Spleen (tissue), 7 donors: ENCODE results near the gene CLASRP.
A peak's percentile ranks its signal among the peaks of the same experiment; 100 is the strongest.

Experiments used
- POLR2A ChIP-seq, 3 donors: fragments of 450-650 bp; IDR thresholded peaks; one replicate each; pipeline ENCODE4 v1.5.1; 2017; ENCODE audit warnings: antibody characterized with exemption in 3 of 3, mild to moderate bottlenecking in 1 of 3
- POLR2AphosphoS5 ChIP-seq, 3 donors: sonication (generic); formaldehyde crosslinking; IDR thresholded peaks; one replicate each; pipeline ENCODE4 v1.5.1; 2017; ENCODE audit warnings: antibody characterized with exemption in 3 of 3
- TF ChIP-seq, protein P1 (sequence below), 11 experiments: fragments of 200-600 bp in 7 of 11; fragments of 450-650 bp in 4 of 11; sonication (generic) in 4 of 11; IDR thresholded peaks in 8 of 11; conservative IDR thresholded peaks in 3 of 11; 1 replicate in 7 of 11; 2 replicates in 4 of 11; pipeline versions ENCODE4 v1.4.0 to v1.8.0; 2016 to 2021; ENCODE audit warnings: antibody characterized with exemption in 11 of 11, inconsistent platforms in 4 of 11, mild to moderate bottlenecking in 1 of 11
- donor health status: DM: no; HTN: no; CAD: no; lungs with moderate emphysema.
- donor health status: DM: no; HTN: no; CAD: no.
- donor health status: DM: no; HTN: no; CAD: no.

- TF ChIP-seq, protein P1, sequence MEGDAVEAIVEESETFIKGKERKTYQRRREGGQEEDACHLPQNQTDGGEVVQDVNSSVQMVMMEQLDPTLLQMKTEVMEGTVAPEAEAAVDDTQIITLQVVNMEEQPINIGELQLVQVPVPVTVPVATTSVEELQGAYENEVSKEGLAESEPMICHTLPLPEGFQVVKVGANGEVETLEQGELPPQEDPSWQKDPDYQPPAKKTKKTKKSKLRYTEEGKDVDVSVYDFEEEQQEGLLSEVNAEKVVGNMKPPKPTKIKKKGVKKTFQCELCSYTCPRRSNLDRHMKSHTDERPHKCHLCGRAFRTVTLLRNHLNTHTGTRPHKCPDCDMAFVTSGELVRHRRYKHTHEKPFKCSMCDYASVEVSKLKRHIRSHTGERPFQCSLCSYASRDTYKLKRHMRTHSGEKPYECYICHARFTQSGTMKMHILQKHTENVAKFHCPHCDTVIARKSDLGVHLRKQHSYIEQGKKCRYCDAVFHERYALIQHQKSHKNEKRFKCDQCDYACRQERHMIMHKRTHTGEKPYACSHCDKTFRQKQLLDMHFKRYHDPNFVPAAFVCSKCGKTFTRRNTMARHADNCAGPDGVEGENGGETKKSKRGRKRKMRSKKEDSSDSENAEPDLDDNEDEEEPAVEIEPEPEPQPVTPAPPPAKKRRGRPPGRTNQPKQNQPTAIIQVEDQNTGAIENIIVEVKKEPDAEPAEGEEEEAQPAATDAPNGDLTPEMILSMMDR (IDR thresholded peaks at IDR 0.05 in 8 of 11, conservative IDR thresholded peaks at IDR 0.05 in 3 of 11), result peak in 9 of 11 experiments; percentile 34 to 68 (median 49)
- peak; percentile 83 to 89 (median 87) for TF ChIP-seq POLR2AphosphoS5 (IDR thresholded peaks at IDR 0.05)
- TF ChIP-seq POLR2A (IDR thresholded peaks at IDR 0.05), result peak in 1 of 3 donors; percentile 66
Observed at GRCh38 chr19:45092747-45093678, 54.2 kb downstream of the CLASRP start, which contains the start of gene PPP1R37.
